ENCODE results near the gene HDAC8.
A peak's percentile ranks its signal among the peaks of the same experiment; 100 is the strongest.

Gene HDAC8

DNA sequence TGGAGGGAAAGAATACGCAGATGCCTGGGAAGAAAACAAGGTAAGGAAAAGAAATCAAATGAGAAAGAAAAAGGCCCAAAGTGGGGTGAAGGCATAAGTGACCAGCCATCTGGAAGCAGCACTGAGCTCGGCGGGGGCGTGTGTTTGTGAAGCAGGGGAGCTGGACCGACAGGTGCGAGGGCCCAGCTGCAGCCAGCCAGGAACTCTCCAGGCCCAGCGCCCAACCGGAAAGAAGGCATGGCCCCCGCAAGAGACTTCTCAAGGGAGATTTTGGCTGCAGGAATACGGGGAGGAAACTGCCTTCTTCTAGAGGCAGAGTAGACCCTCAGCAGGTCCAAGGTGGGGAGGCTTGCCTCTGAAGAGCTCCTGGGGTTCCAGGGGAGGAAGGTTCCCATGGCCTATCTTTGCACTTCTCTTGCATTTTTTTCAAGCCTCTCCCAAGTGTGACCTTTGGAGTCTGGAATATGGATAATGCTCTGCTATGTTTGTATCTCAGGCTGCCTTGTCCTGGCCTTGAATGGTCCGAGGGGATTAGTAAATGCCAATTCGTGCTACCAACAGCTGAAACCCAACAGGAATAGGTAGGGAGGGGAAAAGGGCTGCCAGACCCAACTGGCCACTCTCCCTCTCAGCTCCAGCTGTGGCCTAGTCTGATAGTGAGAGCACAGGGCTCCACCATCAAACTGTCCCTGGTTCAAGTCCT is 256.1 kb downstream of the HDAC8 start:
- no peak for DNase-seq (ENCODE audit: low spot score)

DNA sequence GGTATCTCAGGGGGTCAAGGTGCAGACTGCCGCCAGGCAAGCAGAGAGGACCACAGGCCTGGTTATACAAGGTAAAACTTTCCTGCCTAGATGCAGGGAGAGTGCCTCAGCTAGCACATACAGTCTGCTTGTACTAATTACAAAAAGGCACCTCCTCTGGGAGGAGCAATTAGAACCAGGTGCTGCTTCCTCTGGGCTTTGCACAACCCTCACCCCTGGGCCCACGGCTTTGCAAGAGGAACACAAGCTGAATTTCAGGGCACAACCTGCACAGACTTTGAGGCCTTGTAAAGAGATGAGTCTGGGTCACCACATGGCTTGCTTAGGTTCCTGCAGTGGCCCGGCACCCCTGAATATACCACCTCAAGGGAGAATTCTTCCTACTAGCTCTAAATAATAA is 257.8 kb downstream of the HDAC8 start:
- no peak for DNase-seq (ENCODE audit: low spot score)

DNA sequence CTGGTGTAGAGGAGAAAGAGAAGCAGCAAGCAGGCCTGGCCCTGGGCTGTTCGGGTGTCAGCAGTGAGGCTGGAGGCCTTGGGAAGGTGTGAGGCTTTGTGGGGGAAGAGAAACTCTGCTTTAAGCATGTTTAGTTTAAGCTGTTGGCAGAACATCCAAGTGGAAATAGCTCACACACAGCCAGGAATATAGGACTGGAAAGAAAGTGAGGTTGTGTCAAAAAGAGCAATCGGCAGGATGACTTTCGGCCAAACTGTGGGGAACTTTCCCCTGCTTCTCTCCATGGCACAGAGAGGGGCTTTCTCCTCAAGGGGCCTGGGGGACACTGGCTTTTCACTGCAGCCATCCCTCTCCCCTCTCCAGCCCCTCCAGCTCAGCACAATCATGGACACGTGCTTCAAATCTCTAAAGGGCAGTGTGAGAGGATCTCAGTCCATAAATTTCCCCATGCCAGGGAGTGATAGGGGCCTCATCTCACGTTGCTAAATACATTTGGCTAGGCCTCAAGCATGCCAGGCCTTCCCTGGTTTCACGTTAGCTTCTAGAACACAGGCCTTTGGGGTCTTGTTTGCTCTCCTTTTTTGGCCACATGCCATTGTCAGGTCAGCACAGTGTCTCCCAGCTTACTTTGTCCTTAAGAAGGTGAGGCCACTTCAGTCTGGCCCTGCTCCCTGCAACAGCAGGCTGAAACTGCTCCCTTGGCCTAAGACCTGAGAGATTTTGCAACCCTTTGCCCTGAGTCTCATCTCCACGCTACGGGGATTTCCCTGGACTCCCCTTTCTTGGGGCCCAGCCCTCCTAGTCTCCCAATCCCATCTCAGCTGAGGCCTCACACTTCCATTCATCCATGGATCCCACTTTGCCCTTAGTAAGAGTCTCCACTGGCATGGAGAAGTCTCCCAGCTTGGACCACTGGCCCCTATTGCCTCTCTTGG is 258.7 kb downstream of the HDAC8 start:
- DNase-seq (ENCODE audit: low spot score), result no peak

DNA sequence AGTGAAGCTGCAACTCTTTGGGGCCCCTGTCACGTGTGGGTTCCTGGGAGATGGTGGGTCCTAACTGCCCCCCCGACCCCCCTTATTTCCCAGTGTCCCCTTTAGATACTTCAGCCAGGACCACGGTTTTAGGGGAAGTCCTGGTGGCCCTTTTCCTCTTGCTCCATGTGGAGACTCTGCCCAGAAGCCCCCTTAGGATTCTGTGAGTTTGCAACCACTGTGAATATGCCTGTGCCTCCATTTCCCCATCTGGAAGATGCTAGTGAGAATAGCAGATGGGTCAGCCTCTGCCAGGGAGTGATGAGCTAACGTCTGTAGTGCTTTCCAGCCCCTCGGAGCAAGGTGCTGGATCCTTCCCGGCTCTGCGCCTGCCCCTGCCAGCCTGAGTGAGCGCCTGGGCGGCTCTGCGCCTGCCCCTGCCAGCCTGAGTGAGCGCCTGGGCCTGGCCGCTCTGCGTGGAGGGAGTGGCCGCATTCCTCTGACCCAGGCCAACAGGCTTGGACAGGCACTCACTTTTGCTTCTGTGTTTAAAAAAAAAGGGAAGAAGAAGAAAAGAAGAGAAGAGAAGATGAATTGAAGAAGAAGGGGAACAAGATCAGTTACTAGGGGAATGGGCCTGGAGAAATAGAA is 260.2 kb downstream of the HDAC8 start:
- no peak for DNase-seq (ENCODE audit: low spot score)

GRCh38 chrX:72309297-72310071 is 263.2 kb downstream of the HDAC8 start:
- no peak for DNase-seq (ENCODE audit: low spot score)

GRCh38 chrX:72308566-72309296 is 263.9 kb downstream of the HDAC8 start:
- DNase-seq (ENCODE audit: low spot score), result peak; percentile 70

DNA sequence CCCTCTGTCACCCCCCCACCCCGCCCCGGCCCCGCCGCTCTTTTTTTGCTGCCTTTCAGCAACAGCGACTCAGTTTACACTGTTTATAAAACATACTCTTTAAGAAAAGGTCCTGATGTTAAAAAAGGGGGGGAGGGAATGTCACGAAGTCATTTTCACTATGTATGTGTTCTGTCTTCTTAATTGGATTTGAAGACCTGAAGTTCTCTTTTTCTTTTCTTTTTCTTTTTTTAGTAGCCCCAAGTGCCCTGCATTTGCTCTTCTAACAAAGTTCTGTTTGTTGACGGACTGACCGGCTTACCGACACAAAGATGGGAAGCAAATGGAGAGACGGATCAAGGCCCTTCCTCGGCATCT is 264.5 kb downstream of the HDAC8 start:
- DNase-seq (ENCODE audit: low spot score), result no peak

- no peak for DNase-seq (ENCODE audit: low spot score)
These were observed 265.0 kb downstream of the HDAC8 start for GRCh38 chrX:72307646-72308051.

DNA sequence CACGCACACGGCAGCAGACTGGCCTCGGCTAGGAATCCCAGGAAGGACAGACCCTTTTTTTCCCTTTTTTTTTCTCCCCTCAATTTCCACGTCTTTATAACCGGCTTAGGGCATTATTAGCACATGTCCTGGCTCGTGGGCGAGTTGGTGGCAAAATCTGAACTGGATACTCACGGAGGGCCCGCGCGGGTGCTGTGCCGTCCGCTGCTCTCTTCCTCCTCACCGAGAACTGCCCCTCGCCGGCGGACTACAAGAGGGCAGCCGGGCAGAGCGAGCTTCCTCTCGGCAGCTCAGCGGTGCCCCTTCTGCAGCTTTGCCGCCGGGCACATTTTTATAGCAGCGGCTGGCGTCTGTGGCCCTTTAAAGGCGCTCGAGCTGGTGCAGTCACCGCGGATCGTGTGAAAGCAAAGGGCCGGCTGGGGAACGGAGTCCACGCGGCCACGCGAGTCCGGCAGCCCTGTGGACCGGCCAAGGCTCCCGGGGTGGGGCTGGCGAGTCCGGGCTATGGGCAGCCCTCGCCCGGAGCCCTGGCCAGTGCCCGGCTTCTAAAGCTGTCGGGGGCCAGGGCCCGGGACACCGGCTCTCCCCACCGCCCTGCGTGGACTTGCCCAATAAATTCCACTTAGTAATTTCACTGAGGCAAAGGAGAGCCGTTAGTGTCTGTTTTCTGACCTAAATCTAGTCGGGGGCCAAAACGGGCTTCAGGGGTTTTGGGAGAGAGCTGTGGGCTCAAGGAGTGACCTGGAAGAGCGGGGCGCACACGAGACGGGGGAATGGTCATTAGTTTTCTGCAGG is 265.6 kb downstream of the HDAC8 start:
- DNase-seq (ENCODE audit: low spot score), result peak; percentile 41

DNA sequence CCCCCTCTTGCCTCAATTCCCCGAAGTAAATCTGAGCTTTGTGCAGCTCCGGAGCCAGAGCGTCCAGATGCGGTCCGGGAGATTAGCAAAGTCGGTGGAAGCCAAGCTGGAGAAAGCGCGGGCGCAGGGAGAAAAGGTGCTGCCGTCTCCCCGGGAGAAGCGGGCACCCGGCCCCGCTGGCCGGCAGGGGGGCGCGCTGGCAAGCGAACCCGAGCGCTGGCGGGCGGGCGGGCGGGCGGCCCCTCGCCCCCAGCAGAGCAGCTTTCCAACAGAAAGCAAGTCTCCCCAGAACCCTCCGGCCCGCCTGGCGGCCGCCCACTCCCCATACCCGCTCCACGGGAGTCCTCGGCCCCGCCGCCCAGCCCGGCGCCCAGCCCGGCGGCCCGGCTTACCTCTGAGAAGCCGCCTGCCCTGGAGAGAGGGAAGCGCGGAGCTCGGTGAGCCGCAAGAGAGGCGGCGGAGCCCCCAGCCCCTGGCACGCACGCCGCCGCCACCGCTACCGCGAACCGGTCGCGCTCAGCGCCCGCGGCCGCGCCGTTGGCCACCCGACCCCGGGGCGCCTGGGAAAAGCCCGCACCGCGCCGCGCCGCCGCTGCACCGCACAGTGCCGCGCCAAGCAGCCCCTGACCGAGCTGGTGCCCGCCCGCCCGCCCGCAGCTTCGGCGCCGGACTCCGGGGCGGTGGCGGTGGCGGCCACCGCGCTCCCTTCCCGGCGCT is 266.4 kb downstream of the HDAC8 start:
- no peak for DNase-seq (ENCODE audit: low spot score)

GRCh38 chrX:72305286-72306084 is 267.2 kb downstream of the HDAC8 start, which contains the start of gene CITED1:
TSS of gene CITED1 (minus strand) at chrX:72305914. CDS start at chrX:72302869, 3,045 bp downstream.
- no peak for DNase-seq (ENCODE audit: low spot score)

GRCh38 chrX:72304877-72305276 is 267.8 kb downstream of the HDAC8 start:
- DNase-seq (ENCODE audit: low spot score), result no peak

DNA sequence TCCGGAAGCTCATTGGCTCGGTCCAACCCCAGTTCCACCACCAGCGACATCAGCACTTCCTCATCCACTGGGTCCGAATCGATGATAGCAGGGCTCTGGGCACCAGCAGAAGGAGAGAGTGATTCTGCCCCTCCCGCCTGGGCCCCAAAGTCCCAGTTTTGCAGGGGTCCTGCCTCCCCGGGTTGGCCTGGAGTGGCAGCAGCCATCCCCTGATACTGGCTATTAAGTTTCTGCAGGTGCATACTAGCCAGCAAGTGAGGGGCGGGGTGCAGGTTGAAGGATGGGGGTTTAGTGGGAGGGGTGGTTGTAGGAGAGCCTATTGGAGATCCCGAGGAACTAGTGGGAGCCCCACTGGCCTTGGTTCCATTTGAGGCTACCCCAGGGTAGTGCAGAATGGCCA is 270.9 kb downstream of the HDAC8 start:
- no peak for DNase-seq (ENCODE audit: low spot score)

GRCh38 chrX:72299891-72300630 is 272.6 kb downstream of the HDAC8 start:
- no peak for DNase-seq (ENCODE audit: low spot score)

DNA sequence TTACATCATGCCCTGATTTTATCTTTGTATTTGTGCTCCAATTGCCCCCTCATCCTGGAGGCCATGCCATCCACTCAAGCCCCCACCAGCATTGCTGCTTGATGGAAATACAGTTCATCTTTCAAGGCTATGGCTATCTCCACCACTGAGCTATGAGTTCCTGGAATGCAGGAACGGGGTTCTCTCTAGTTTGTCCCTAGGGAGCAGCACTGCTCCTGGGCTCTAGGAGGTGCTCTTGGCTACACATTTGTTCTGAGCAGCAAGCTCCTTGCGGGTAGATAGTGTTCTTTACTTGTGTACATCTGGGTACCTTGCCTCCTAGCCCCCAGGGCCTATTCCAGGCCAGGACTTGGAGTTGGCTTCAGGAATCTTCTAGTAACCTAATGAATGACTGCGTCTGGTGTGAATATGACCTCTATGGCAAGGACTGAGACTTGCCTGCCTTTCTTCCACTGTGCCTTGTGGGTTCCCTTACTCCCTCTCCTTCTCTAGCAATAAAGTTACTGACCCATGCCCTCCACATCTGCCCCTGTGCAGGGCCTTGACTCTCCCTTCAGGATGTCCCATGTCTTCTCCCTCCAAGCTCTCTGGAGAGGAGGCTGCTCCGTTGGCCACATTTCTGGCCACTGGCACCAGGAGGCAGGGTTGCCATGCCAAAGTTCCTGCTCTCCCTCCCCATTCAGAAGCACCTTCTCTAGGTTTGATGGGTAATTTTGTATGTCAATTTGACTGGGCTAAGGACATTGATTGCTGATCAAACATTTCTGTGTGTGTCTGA is 274.5 kb downstream of the HDAC8 start:
- no peak for DNase-seq (ENCODE audit: low spot score)

DNA sequence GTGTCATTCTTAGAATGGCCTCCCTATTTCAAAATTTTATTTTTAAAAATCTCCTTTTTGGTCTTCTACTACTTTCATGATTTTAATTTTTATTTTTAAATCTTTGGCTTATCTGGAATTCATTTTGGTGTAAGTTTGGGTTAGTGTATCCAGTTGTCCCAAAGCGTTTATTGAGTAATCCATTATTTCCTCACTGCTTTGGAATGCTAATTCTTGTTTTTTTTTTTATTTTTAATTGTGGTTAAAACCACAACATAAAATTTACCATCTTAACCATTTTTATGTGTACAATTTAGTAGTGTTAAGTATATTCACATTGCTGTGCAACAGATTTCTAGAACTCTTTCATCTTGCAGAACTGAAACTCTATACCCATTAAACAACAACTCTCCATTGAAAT is 275.7 kb downstream of the HDAC8 start:
- DNase-seq (ENCODE audit: low spot score), result no peak

DNA sequence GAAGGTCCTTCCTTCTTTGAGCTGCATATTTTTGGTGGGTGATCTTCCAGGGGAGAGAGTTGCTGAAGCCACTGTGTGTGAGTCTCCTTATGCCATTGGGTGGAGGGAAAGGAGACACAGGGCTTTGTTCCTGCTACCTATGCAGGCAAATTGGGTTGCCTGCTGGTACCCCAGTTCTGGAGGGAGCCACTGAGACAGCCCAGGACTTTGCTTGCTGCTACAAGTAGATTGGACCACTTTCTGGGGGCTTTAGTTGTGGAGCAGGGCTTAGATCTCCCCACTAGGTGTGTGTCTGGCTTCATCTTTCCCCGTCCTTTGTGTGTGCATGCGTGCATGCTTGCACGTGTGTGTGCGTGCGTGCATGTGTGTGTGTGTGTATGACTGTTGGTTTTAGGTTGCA is 276.9 kb downstream of the HDAC8 start:
- no peak for DNase-seq (ENCODE audit: low spot score)
